HEK293T (cell line): ENCODE results near the gene SH2D3C.
"Not testable (repeated sequence)": the region's sequence is repeated elsewhere in the genome, so short reads cannot be mapped to it uniquely, and the experiment has no call there.

ENCODE experiments used
- CTCF ChIA-PET: fragments of 350-600 bp; formaldehyde crosslinking; extraction: SDS; loops from one replicate; lab custom pipeline; 2021; ENCODE audit warnings: antibody characterized with exemption, inconsistent platforms; lab: Yijun Ruan, JAX
- POLR2A ChIA-PET: fragments of 350-600 bp; formaldehyde crosslinking; extraction: SDS; loops from one replicate; lab custom pipeline; 2020; ENCODE audit warnings: antibody characterized with exemption, inconsistent platforms; lab: Yijun Ruan, JAX
- DNase-seq: peaks from one replicate; pipeline ENCODE4 v3.0.0; 2012; ENCODE audit warnings: mixed read lengths; ENCODE audit errors: extremely low spot score
- ARNT ChIP-seq: fragments of 450-650 bp; IDR thresholded peaks from 2 replicates; pipeline ENCODE4 v1.6.1; 2017; ENCODE audit warnings: mild to moderate bottlenecking
- BHLHE40 ChIP-seq: fragments of 450-650 bp; IDR thresholded peaks from 2 replicates; pipeline ENCODE4 v1.6.1; 2016; ENCODE audit warnings: mild to moderate bottlenecking, moderate library complexity, borderline replicate concordance
- CTBP1 ChIP-seq: fragments of 450-650 bp; IDR thresholded peaks from 2 replicates; pipeline ENCODE4 v1.6.1; 2016; ENCODE audit warnings: borderline replicate concordance
- FOXA1 ChIP-seq: fragments of 450-650 bp; IDR thresholded peaks from 2 replicates; pipeline ENCODE4 v1.6.1; 2016; ENCODE audit warnings: mild to moderate bottlenecking
- FOXK2 ChIP-seq: fragments of 450-650 bp; IDR thresholded peaks from 2 replicates; pipeline ENCODE4 v1.6.1; 2016; ENCODE audit warnings: mild to moderate bottlenecking
- FOXM1 ChIP-seq: fragments of 450-650 bp; IDR thresholded peaks from 2 replicates; pipeline ENCODE4 v1.6.1; 2017; ENCODE audit warnings: mild to moderate bottlenecking, borderline replicate concordance
- HDGF ChIP-seq: fragments of 450-650 bp; IDR thresholded peaks from 2 replicates; pipeline ENCODE4 v1.6.1; 2017; ENCODE audit warnings: antibody characterized with exemption, borderline replicate concordance
- LEF1 ChIP-seq: fragments of 450-650 bp; IDR thresholded peaks from 2 replicates; pipeline ENCODE4 v1.6.1; 2017; ENCODE audit warnings: mild to moderate bottlenecking, borderline replicate concordance
- NFRKB ChIP-seq: fragments of 450-650 bp; IDR thresholded peaks from 2 replicates; pipeline ENCODE4 v1.6.1; 2016; ENCODE audit warnings: mild to moderate bottlenecking, moderate library complexity
- PKNOX1 ChIP-seq: fragments of 450-650 bp; IDR thresholded peaks from 2 replicates; pipeline ENCODE4 v1.6.1; 2016
- SP1 ChIP-seq: fragments of 450-650 bp; IDR thresholded peaks from 2 replicates; pipeline ENCODE4 v1.6.1; 2017
- SUZ12 ChIP-seq: fragments of 450-650 bp; IDR thresholded peaks from 2 replicates; pipeline ENCODE4 v1.6.1; 2016; ENCODE audit warnings: mild to moderate bottlenecking
- TARDBP ChIP-seq: fragments of 450-650 bp; IDR thresholded peaks from 2 replicates; pipeline ENCODE4 v1.6.1; 2016
- ZNF384 ChIP-seq: fragments of 450-650 bp; IDR thresholded peaks from 2 replicates; pipeline ENCODE4 v1.6.1; 2016

Gene SH2D3C

DNA sequence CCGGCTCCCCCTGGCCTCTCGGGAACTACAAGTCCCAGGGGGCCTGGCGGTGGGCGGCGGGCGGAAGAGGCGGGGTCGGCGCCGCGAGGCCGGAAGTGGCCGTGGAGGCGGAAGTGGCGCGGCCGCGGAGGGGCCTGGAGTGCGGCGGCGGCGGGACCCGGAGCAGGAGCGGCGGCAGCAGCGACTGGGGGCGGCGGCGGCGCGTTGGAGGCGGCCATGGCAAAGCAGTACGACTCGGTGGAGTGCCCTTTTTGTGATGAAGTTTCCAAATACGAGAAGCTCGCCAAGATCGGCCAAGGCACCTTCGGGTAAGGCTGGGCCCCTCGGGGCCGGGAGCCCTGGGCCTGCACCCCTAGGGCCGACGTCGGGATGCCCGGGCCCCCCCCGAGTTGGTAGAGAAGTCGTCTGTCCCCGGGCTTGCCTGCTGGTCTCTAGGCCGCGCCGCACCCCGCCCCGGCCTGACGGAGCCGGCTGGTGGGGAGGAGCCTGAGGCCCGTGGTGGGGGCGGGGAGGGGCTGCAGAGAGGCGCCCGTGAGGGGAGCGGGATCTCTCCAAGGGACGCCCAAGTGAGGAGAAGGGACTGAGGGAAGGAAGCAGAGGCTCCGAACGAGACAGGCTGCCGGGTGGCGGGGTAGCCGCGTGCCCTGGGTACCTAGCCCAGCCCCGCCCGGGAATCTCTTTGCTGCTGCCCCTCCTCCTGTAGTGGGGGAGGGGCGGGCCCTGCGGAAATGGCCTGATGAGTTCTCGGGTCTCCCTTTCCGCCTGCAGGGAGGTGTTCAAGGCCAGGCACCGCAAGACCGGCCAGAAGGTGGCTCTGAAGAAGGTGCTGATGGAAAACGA, 7.7 kb upstream of the SH2D3C start, which contains the start of gene CDK9:
TSS of gene CDK9 (plus strand) at position 102 of the 840 bp plus-strand sequence. CDS start at position 217, 115 bp downstream.
- POLR2A ChIA-PET: interaction anchor here (0.6 to 2.2 kb wide), 14 partner anchors 12 to 179 kb away, joined by 3 to 9 read pairs (median 4); partner anchors contain the start of gene TOR2A

GRCh38 chr9:127785023-127785932, 6.8 kb upstream of the SH2D3C start:
- DNase-seq: peak; percentile 91
- ChIA-PET CTCF (interaction anchor here (0.8 to 2.2 kb wide), 5 partner anchors 14 to 51 kb away, joined by 3 to 10 read pairs (median 3); partner anchors contain the start of gene TOR2A), POLR2A (interaction anchor here (0.6 to 2.2 kb wide), 14 partner anchors 14 to 178 kb away, joined by 3 to 9 read pairs (median 4); partner anchors contain the start of gene TOR2A)
- TF ChIP-seq FOXM1 (0 out of 2 replicates have a peak, but pooled peaks have one; percentile 18), PKNOX1 (no peak)

More for the DNA sequence above, 7.7 kb upstream of the SH2D3C start, which contains the start of gene CDK9:
- DNase-seq: peak; percentile 94
- TF ChIP-seq FOXA1: no peak
- TF ChIP-seq BHLHE40: no peak
- TF ChIP-seq FOXM1: no peak
- CTCF ChIA-PET: interaction anchor here (1.1 to 2.2 kb wide), 2 partner anchors 15 to 51 kb away, joined by 4 to 10 read pairs; no protein-coding TSS in a partner anchor

DNA sequence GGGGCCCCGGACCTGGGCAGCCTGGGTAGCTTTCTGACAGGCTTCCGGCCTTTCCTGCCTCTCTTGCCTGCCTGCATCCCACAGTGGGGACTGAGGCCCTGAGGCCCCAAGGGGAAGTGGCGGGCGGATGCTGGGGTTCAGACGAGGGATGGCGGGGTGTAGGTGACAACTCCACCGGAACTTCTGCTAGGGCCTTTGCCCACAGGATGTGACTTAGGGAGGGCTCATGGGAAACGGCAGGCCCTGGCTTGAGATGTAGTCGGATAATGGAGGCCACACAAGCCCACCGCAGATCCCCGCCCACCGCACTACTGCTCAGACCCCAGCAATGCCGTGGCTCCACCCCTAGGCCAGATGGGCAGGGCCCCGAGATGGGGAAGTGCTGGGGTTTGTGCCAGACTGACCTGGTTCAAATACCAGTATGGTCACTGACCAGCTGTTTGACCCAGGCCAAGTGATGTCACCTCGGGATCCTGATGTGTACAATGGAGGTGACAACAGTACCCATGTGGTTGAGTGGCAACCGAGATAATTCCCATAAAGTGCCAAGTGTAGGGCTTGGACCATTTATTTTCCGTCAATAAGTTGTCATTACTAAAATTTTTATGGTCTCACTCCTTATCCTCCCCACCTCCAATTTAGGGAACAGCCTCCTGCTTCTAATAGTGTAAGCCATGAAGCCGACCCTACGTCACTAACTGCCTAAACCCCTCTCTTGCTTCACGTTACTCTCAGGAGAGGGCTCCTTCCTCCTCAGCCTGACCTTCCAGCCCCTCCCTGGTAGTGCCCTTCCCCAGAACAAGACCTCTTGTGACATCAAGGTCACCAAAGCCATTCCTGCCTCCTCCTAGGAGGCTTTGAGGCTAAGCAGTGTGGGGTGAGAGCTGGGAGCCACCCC, 4.9 kb upstream of the SH2D3C start:
- CTCF ChIA-PET: interaction anchor here (0.9 to 1.2 kb wide), 2 partner anchors 12 to 40 kb away, joined by 3 read pairs; no protein-coding TSS in a partner anchor
- TF ChIP-seq ZNF384: no peak
- no peak for TF ChIP-seq FOXM1
- TF ChIP-seq HDGF: no peak
- no peak for TF ChIP-seq NFRKB
- TF ChIP-seq SUZ12: no peak
- no peak for TF ChIP-seq TARDBP
- TF ChIP-seq CTBP1: no peak
- TF ChIP-seq FOXA1: no peak
- DNase-seq: no peak
- POLR2A ChIA-PET: no interaction called here

- POLR2A ChIA-PET: no interaction called here
- CTCF ChIA-PET: no interaction called here
These were observed 3.3 kb upstream of the SH2D3C start for GRCh38 chr9:127781806-127782205.

DNA sequence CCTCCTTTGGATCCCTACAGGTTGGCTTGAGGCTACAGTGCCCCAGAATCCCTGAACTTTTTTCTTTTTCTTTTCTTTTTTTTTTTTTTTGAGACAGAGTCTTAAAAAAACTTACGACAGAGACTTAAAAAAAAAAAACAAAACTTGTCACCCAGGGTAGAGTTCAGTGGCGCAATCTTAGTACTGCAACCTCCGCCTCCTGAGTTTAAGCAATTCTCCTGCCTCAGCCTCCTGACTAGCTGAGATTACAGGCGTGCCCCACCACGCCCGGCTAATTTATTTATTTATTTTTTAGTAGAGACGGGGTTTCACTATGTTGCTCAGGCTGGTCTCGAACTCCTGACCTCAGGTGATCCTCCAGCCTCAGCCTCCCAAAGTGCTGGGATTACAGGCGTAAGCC, 2.4 kb upstream of the SH2D3C start:
- POLR2A ChIA-PET: not testable (repeated sequence)

More at GRCh38 chr9:127781806-127782205, 3.3 kb upstream of the SH2D3C start:
- no peak for TF ChIP-seq LEF1
- no peak for TF ChIP-seq FOXK2
- TF ChIP-seq FOXA1: no peak
- no peak for TF ChIP-seq HDGF
- no peak for TF ChIP-seq ARNT
- no peak for TF ChIP-seq ZNF384
- no peak for TF ChIP-seq PKNOX1
- TF ChIP-seq SP1: no peak
- DNase-seq: no peak

DNA sequence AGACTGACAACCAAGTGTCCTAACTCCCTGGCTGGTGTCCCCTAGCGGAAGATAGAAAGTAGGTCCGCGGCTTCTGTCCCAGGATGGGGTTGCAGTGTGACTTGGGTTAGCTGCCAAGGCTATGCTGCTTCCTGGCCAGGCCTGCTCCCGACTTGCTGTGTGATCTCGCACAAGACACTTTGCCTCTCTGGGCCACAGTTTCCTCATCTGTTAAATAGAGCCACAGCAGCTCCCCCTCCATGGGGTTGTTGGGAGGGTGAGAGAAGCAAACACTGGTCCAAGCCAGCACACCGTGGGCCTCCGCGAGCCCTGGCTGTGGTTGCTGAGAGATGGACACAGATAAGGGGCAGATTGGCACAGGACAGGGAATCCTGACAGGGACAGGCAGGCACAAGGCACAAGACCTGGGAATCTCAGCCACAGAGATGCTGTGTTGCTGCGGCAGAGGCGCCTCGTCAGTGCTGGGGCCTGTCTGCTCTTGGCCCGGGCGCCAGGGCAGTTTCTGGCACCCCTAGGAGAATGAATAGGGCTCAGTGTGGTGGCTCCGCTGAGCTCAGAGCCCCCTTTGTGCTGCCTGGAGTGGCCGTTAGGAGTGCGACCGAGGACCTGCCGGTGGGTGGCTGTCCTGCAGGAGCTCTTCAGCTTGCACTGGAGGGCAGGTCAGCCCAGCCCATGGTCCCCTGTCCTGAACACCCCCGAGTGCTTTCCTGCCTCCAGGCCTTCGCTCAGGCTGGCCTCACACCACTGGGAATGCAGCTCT, 1.8 kb upstream of the SH2D3C start:
- CTCF ChIA-PET: no interaction called here

More for the DNA sequence above, 2.4 kb upstream of the SH2D3C start:
- CTCF ChIA-PET, DNase-seq: not testable (repeated sequence)

More for the DNA sequence above, 1.8 kb upstream of the SH2D3C start:
- POLR2A ChIA-PET: no interaction called here
- no peak for TF ChIP-seq SP1
- no peak for TF ChIP-seq TARDBP
- no peak for TF ChIP-seq HDGF
- DNase-seq: no peak
